ENCODE results near the gene NUP214.

The NUP214 gene

DNA sequence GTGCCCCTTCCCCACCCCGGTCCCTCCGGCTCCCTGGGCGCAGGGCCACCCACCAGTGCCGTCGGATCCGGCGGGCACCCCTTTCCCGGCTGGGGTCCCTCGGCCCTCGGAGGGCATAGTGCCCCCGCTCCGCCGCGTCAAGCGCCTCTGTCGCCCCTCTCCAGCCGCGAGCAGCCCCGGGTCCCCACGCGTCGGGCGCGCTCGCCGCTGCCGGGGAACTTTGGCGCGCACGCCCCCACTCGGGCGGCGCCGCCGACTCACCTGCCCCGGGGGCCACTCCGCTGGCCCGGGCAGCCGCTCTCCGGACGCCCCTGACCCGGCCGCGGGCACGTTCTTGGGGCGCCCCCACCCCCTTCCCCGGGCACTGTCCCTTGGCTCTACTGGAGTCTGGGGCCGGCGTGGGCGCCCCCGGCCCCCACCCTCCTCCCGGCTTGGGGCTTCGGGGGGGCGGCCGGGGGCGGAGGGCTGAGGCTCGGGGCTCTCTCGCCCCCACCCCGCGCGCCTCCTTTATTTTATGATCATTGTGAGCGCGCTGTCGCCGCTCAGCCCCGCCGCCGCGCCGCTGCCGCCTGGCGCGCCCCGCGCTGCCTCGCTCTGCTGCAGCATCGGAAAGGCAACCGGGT is 152.0 kb downstream of the NUP214 start:
- DNase-seq (ENCODE audit: low read depth, low spot score), result no peak

DNA sequence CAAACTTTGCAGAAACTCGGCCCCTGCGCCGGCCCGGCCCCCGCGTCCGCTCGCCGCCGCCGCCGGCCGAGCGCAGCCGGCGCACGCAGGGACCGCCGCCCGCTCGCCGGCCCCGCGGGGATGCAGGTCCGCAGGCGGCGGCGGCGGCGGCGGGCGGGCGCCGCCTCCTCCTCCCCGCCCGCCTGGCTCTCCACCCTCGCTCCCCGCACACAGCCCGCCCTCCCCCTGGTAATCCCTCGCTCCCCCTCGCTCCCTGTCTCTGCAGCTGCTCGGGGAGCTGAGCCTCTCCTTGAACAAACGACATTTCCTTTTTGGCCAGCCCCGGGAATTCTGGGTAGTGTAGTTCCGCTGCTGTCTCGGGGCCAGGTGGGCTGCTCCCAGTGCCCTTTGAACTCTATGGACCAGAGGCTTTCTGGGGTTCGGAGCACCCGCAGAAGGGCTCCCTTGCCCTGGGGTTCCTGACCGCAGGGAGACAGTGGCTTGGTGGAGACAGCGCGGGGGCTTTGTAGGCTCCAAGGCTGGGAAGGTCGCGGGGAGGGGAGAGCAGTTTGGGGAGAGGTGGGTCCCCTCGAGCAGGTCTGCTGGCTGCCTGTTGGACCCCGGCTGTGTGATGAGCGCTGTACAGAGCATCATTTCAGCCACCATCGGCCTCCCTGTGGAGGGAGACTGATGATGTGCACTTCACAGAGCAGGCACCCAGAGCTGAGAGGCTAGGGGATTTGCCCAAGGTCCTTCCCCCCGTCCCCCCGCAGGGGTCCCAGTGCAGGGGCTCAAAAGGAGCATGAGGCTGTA is 152.7 kb downstream of the NUP214 start:
- DNase-seq (ENCODE audit: low read depth, low spot score), result peak; percentile 69

- no peak for DNase-seq (ENCODE audit: low read depth, low spot score)
Observed at GRCh38 chr9:131278702-131279111, 153.3 kb downstream of the NUP214 start.

DNA sequence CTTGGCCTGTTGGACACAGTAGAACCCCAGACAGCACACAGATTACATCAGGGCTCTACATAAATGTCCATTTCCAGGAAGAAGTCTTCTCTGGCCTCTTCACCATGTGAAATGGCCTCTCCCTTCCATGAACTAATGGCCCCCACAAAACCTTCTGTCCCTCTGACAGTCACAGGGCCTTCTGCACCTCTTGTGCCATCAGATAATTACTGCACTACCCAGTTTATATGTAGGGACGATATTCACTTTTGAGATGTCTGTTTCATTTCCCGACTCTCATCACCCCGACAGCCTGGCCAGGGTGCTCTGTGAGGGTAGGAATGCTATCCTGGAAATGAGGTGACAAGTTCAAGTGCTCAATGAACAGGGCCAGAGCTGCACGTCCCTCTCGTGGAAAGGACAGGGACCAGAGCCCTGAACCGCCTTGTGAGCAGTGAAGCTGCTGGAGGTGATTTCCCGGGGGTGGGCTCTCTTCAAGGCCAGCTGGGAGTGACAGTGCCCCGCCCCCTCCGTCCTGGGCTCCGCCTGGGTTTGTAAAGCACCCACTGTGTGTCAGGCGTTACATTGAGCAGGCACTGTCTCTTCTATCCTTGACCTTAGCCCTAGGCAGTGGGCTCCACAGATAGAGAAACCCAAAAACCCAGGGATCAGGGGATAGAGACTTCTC is 153.9 kb downstream of the NUP214 start:
- no peak for DNase-seq (ENCODE audit: low read depth, low spot score)

DNA sequence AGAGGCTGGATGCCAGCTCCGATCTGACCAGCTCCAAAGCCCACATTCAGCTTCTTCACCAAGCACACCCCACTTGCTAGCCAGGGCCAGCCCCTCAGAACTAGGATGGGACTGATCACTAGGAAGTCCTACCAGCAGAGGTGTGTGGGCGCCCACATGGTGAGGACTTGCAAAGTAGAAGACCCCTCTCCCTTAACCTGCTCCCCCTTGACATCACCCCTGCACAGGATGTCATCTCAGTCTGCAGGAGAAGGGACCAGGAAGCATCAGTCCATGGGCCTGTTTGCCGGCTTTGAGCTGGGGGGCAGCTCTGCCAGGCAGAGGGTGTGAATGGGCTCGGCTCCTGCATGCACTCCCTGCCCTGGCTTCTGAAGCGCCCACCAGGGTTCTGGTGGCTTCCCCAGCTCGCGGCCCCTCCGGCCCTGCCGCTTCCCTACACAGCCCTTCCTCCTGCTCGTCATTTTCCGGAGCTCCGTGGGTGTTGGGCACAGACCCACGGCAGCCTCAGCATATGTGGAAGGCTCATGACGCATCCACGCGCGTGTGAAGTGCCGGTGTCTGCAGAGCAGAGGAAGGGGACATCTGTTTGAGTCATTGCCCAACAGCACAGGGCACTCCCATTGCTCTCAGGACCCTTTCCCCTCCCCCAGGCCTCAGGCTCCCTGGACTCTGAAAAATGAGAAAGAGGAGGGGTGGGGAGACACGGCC is 154.6 kb downstream of the NUP214 start:
- DNase-seq (ENCODE audit: low read depth, low spot score), result no peak

GRCh38 chr9:131280660-131281059 is 155.3 kb downstream of the NUP214 start:
- no peak for DNase-seq (ENCODE audit: low read depth, low spot score)

DNA sequence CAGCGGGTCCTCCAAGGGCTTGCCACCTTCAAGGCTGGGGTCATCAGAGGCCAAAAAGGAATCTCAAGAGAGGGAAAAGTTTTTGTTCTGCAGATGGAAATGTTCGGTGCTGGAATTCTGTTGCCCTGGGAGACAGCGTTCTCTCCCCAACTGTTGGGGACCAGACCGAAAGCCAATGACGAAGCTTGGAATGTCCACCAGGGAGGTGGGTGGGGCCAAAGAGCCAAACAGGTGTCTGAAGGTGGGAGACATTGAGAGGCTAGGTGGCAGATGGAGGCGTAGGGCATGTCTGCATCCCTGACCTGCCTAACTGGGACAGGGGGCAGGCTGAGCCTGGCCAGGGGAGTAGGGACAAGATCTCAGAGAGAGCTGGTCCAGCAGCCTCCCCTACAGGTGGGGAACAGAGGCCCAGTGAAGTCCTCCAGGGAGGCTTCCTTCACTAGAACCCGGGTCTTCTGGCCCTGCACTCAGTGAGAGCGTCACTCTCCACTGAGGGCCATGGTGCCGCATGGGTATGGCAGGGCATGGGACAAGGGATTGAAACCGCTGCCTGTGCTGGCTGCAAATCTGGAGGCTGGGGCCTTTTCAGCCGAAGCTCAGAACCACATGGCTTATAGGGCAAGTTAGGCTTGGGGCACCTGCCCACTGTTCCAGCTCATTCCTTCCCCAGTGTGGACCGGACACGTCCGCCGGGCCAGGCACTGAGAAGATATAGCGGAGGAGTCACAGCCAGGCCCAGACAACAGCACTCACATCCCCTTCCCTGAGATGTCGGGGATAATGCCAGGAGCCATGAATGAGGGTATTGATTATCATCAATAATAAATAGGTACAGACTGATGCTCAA is 156.0 kb downstream of the NUP214 start:
- no peak for DNase-seq (ENCODE audit: low read depth, low spot score)

GRCh38 chr9:131282175-131282574 is 156.8 kb downstream of the NUP214 start:
- no peak for DNase-seq (ENCODE audit: low read depth, low spot score)

DNA sequence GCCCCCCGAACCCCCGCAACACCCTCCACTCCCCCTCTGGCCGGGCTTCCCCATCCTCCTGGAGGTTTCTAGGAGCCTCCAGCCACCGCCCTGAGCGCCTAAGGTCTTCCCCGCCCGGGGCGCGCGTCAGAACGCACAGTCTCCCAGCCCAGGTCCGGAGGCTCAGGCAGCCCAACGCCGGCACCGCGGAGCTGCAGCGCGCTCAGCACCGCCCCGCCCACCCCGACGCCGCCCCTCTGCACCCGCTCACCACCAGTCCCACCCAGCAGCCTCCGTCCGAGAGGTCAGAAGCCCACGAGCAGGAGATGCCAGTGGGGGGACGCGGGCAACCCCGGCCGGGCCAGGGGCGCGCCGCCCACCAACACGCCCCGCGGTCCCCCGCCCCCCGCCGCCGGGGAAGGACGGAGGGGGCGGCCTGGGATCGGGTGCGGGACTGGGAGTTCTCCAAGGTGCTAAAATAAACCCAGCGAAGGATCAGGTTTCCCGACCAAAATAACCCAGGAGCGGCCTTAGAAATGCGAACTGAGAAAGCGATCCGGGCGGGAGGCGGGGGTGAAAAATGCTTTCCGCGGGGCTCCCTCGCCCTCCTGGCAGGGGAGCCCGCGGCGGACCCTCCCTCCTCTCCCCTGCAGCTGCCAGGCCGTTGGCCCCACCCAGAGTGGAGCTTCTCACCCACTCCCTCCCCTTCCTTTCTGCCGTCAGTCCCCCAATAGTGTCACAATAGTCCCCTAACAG is 157.5 kb downstream of the NUP214 start:
- peak; percentile 81 for DNase-seq (ENCODE audit: low read depth, low spot score)

Data from ELF-1 (cell line).